ENCODE measurements around the gene FERD3L. TPM values are rescaled to one million over a fixed set of nuclear protein-coding genes. Genes with fewer than 3 reads are reported as not detected.

Gene FERD3L
- total RNA-seq, 6 donors from 2014 or later, result not detected

GRCh38 chr7:19161671-19162070 lies 16.4 kb upstream of the FERD3L start:
- 60 to 80% methylated on average over 3 of the region's 3 CpGs for WGBS, 2 donors
- TF ChIP-seq EP300 (IDR thresholded peaks at IDR 0.05) (no peak), POLR2A (IDR thresholded peaks at IDR 0.05) (no peak)
- Histone ChIP-seq H3K4me3 (no peak overlapping the region), H3K9me3 (no peaks in the 10 kb centered on the region), H3K4me1 (no peaks in the 10 kb centered on the region), H3K27me3 (no peaks in the 10 kb centered on the region), H3K36me3 (no peaks in the 10 kb centered on the region), H3K27ac (no peak overlapping the region)
- DNase-seq (no peak), ATAC-seq (ENCODE audit: low FRiP score in 2 of 2) (no peak)

- H3K27me3 ChIP-seq, result peaks cover 0 to 12% (median 4%) of the 10 kb centered on the region in 4 donors
- no peak overlapping the region for H3K4me3 ChIP-seq
- 7 to 8% methylated on average over 4 of the region's 4 CpGs for WGBS, 2 donors
- peaks cover 0 to 5% (median 0%) of the 10 kb centered on the region in 4 donors for H3K4me1 ChIP-seq
- ATAC-seq (ENCODE audit: low FRiP score in 2 of 2) (no peak), DNase-seq (no peak)
- no peaks in the 10 kb centered on the region for H3K9me3 ChIP-seq
- H3K27ac ChIP-seq, result no peak overlapping the region
- no peaks in the 10 kb centered on the region for H3K36me3 ChIP-seq
- TF ChIP-seq POLR2AphosphoS5 (IDR thresholded peaks at IDR 0.05) (no peak), EP300 (IDR thresholded peaks at IDR 0.05) (no peak), POLR2A (IDR thresholded peaks at IDR 0.05) (no peak)
- TF ChIP-seq, protein P1, sequence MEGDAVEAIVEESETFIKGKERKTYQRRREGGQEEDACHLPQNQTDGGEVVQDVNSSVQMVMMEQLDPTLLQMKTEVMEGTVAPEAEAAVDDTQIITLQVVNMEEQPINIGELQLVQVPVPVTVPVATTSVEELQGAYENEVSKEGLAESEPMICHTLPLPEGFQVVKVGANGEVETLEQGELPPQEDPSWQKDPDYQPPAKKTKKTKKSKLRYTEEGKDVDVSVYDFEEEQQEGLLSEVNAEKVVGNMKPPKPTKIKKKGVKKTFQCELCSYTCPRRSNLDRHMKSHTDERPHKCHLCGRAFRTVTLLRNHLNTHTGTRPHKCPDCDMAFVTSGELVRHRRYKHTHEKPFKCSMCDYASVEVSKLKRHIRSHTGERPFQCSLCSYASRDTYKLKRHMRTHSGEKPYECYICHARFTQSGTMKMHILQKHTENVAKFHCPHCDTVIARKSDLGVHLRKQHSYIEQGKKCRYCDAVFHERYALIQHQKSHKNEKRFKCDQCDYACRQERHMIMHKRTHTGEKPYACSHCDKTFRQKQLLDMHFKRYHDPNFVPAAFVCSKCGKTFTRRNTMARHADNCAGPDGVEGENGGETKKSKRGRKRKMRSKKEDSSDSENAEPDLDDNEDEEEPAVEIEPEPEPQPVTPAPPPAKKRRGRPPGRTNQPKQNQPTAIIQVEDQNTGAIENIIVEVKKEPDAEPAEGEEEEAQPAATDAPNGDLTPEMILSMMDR (IDR thresholded peaks at IDR 0.05), result no peak
These were observed 1.5 kb upstream of the FERD3L start for GRCh38 chr7:19146699-19147098.

DNA sequence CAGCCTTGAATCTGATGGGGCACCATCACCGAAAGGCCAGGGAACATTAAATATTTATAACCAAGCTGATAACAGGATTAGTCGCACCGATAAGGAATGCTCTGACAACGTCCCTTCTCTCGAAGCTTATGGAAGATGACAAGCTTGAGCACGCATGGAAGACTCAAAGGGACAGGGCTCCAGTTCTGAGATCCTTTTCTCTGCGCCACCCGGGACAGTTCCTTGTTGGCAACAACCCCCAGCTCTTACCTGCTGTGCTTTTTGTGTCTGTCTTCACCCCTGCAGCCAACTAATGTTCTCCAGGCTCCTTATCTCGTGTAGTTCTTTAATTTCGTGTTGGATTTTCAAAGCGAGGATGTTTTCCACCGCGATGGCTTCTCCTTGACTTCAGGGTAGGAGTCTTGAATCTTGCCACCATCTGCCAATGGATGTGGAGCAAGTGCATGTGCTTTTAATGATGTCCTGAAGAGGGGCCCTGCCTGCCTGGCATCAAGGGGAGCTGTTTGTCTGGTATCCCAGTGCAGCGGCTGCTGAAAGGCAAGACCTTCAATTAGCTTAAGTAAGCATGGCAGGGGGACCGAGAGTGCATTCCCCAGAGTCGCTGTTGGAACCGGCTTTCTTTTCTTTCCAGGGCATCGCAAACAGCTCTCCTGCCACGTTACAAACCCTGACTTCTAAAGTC lies 354 bp upstream of the FERD3L start:
- no peak for DNase-seq
- ATAC-seq (ENCODE audit: low FRiP score in 2 of 2), result no peak
- peaks cover 0 to 12% (median 4%) of the 10 kb centered on the region in 4 donors for H3K27me3 ChIP-seq
- peaks cover 0 to 5% (median 0%) of the 10 kb centered on the region in 4 donors for H3K4me1 ChIP-seq
- H3K27ac ChIP-seq, result no peak overlapping the region
- no peaks in the 10 kb centered on the region for H3K9me3 ChIP-seq
- H3K36me3 ChIP-seq, result no peaks in the 10 kb centered on the region
- H3K4me3 ChIP-seq, result no peak overlapping the region
- WGBS, 2 donors, result 2 to 6% methylated on average over 18 to 19 of the region's 19 CpGs
- TF ChIP-seq POLR2A (IDR thresholded peaks at IDR 0.05) (no peak), POLR2AphosphoS5 (IDR thresholded peaks at IDR 0.05) (no peak), EP300 (IDR thresholded peaks at IDR 0.05) (no peak)

GRCh38 chr7:19143881-19144574 lies 1.2 kb downstream of the FERD3L start:
- Histone ChIP-seq H3K4me3 (no peak overlapping the region), H3K36me3 (no peaks in the 10 kb centered on the region), H3K27me3 (peaks cover 0 to 12% (median 4%) of the 10 kb centered on the region in 4 donors), H3K4me1 (peaks cover 0 to 5% (median 0%) of the 10 kb centered on the region in 4 donors), H3K27ac (no peak overlapping the region), H3K9me3 (no peaks in the 10 kb centered on the region)
- ATAC-seq (ENCODE audit: low FRiP score in 2 of 2) (peak in 1 of 2 donors; percentile 36), DNase-seq (peak in 1 of 2 donors; percentile 30)
- TF ChIP-seq POLR2A (IDR thresholded peaks at IDR 0.05) (no peak), EP300 (IDR thresholded peaks at IDR 0.05) (no peak), POLR2AphosphoS5 (IDR thresholded peaks at IDR 0.05) (no peak)
- TF ChIP-seq, protein P1 (IDR thresholded peaks at IDR 0.05), result no peak
- 4% methylated on average over 30 of the region's 30 CpGs for WGBS, 2 donors

GRCh38 chr7:19139706-19140327 lies 5.4 kb downstream of the FERD3L start:
- Histone ChIP-seq H3K4me3 (no peak overlapping the region), H3K27ac (no peak overlapping the region), H3K36me3 (no peaks in the 10 kb centered on the region), H3K4me1 (peaks cover 0 to 5% (median 0%) of the 10 kb centered on the region in 4 donors), H3K27me3 (peaks cover 0 to 12% (median 2%) of the 10 kb centered on the region in 4 donors), H3K9me3 (no peaks in the 10 kb centered on the region)
- DNase-seq, result no peak
- TF ChIP-seq POLR2A (IDR thresholded peaks at IDR 0.05), result no peak
- TF ChIP-seq, protein P1 (IDR thresholded peaks at IDR 0.05), result no peak
- TF ChIP-seq POLR2AphosphoS5 (IDR thresholded peaks at IDR 0.05), result no peak
- no peak for ATAC-seq (ENCODE audit: low FRiP score in 2 of 2)
- WGBS, 2 donors, result 78 to 88% methylated on average over 4 of the region's 4 CpGs

All from upper lobe of left lung (tissue), 6 donors.